ENCODE results near the gene CARD10. TPM values are rescaled to one million over a fixed set of nuclear protein-coding genes. Genes with fewer than 3 reads are reported as not detected.

CARD10 gene
- polyA plus RNA-seq, 1 donor from 2014 or later, result 0.36 TPM

DNA sequence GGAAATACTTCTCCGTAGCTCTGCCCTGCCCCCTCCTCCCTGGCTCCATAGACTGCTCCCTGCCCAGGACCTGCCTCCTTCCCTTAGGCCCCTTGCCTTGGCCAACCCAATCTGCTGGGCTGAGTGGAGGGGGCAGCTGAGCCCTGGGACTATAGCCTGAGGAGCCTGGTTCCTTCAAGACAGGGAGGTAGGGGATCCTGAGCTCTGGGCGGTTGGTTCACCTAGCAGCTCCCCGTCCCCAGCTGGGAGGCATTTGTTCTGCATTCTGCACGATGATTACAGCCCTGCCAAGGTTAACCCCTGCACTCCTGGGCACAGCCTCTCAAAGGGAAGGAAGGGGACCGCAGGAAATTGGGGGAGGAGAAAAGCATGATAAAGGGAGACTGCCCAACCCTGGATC is 37.5 kb upstream of the CARD10 start:
- Histone ChIP-seq H2AFZ (ENCODE audit: low read depth, low read length) (no peak overlapping the region), H4K20me1 (ENCODE audit: insufficient read depth) (no peaks in the 10 kb centered on the region), H3K27me3 (ENCODE audit: insufficient read depth, low read depth, low read length) (peaks cover 21% of the 10 kb centered on the region), H3K27ac (ENCODE audit: low read length) (no peak overlapping the region), H3K36me3 (ENCODE audit: insufficient read depth, low read length) (no peaks in the 10 kb centered on the region), H3K4me2 (ENCODE audit: low read length) (no peak overlapping the region), H3K9ac (ENCODE audit: low read length) (no peak overlapping the region), H3K4me3 (ENCODE audit: low read length) (no peak overlapping the region), H3F3A (ENCODE audit: insufficient read depth, low read length, poor library complexity, severe bottlenecking) (no peaks in the 10 kb centered on the region), H3K9me3 (ENCODE audit: low read length) (no peaks in the 10 kb centered on the region), H3K79me2 (replicated peaks; ENCODE audit: insufficient read depth, low read length) (no peaks in the 10 kb centered on the region), H3K9me2 (ENCODE audit: insufficient read depth, low read length) (no peaks in the 10 kb centered on the region)
- TF ChIP-seq, protein P1, sequence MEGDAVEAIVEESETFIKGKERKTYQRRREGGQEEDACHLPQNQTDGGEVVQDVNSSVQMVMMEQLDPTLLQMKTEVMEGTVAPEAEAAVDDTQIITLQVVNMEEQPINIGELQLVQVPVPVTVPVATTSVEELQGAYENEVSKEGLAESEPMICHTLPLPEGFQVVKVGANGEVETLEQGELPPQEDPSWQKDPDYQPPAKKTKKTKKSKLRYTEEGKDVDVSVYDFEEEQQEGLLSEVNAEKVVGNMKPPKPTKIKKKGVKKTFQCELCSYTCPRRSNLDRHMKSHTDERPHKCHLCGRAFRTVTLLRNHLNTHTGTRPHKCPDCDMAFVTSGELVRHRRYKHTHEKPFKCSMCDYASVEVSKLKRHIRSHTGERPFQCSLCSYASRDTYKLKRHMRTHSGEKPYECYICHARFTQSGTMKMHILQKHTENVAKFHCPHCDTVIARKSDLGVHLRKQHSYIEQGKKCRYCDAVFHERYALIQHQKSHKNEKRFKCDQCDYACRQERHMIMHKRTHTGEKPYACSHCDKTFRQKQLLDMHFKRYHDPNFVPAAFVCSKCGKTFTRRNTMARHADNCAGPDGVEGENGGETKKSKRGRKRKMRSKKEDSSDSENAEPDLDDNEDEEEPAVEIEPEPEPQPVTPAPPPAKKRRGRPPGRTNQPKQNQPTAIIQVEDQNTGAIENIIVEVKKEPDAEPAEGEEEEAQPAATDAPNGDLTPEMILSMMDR (IDR thresholded peaks at IDR 0.05; ENCODE audit: poor library complexity, severe bottlenecking), result no peak
- TF ChIP-seq MXI1 (conservative IDR thresholded peaks at IDR 0.05; ENCODE audit: poor library complexity, severe bottlenecking) (no peak), TAF1 (IDR thresholded peaks at IDR 0.05; ENCODE audit: low read depth) (no peak), EP300 (conservative IDR thresholded peaks at IDR 0.05; ENCODE audit: poor library complexity, severe bottlenecking) (no peak), POLR2AphosphoS5 (IDR thresholded peaks at IDR 0.05) (no peak), EZH2 (IDR thresholded peaks at IDR 0.05; ENCODE audit: borderline replicate concordance, insufficient read depth, low read length, poor library complexity, severe bottlenecking) (no peak), SMC3 (conservative IDR thresholded peaks at IDR 0.05; ENCODE audit: poor library complexity) (no peak), RAD21 (conservative IDR thresholded peaks at IDR 0.05) (no peak)
- TF ChIP-seq, protein P2, sequence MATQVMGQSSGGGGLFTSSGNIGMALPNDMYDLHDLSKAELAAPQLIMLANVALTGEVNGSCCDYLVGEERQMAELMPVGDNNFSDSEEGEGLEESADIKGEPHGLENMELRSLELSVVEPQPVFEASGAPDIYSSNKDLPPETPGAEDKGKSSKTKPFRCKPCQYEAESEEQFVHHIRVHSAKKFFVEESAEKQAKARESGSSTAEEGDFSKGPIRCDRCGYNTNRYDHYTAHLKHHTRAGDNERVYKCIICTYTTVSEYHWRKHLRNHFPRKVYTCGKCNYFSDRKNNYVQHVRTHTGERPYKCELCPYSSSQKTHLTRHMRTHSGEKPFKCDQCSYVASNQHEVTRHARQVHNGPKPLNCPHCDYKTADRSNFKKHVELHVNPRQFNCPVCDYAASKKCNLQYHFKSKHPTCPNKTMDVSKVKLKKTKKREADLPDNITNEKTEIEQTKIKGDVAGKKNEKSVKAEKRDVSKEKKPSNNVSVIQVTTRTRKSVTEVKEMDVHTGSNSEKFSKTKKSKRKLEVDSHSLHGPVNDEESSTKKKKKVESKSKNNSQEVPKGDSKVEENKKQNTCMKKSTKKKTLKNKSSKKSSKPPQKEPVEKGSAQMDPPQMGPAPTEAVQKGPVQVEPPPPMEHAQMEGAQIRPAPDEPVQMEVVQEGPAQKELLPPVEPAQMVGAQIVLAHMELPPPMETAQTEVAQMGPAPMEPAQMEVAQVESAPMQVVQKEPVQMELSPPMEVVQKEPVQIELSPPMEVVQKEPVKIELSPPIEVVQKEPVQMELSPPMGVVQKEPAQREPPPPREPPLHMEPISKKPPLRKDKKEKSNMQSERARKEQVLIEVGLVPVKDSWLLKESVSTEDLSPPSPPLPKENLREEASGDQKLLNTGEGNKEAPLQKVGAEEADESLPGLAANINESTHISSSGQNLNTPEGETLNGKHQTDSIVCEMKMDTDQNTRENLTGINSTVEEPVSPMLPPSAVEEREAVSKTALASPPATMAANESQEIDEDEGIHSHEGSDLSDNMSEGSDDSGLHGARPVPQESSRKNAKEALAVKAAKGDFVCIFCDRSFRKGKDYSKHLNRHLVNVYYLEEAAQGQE (IDR thresholded peaks at IDR 0.05; ENCODE audit: borderline replicate concordance), result no peak

DNA sequence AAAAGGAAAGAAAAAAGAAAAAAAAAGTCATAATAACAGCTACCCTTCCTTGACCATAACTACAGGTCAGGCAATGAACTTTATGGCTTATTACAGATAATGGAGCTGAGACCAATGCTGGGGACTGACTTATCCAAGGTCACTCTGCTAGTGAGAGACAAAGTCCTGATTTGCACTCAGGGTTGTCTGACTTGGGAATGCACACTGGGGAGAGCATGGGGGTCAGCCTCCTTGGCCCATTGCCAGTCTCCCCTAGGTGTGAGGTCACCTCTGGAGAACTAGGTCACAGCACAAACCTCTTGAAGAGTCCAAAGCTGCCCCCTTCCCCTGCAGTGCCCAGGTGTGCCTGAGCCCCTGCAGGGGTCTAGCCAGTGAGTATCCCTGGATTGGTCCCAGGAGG is 35.8 kb upstream of the CARD10 start:
- Histone ChIP-seq H4K20me1 (ENCODE audit: insufficient read depth) (no peaks in the 10 kb centered on the region), H3K9me3 (ENCODE audit: low read length) (no peaks in the 10 kb centered on the region), H2AFZ (ENCODE audit: low read depth, low read length) (no peak overlapping the region), H3K4me2 (ENCODE audit: low read length) (no peak overlapping the region), H3F3A (ENCODE audit: insufficient read depth, low read length, poor library complexity, severe bottlenecking) (no peaks in the 10 kb centered on the region), H3K36me3 (ENCODE audit: insufficient read depth, low read length) (no peaks in the 10 kb centered on the region), H3K79me2 (replicated peaks; ENCODE audit: insufficient read depth, low read length) (no peaks in the 10 kb centered on the region), H3K9ac (ENCODE audit: low read length) (no peak overlapping the region), H3K9me2 (ENCODE audit: insufficient read depth, low read length) (no peaks in the 10 kb centered on the region), H3K27ac (ENCODE audit: low read length) (no peak overlapping the region), H3K27me3 (ENCODE audit: insufficient read depth, low read depth, low read length) (peaks cover 8% of the 10 kb centered on the region), H3K4me3 (ENCODE audit: low read length) (no peak overlapping the region)
- no peak for TF ChIP-seq MXI1 (conservative IDR thresholded peaks at IDR 0.05; ENCODE audit: poor library complexity, severe bottlenecking)
- TF ChIP-seq EP300 (conservative IDR thresholded peaks at IDR 0.05; ENCODE audit: poor library complexity, severe bottlenecking), result no peak
- no peak for TF ChIP-seq SMC3 (conservative IDR thresholded peaks at IDR 0.05; ENCODE audit: poor library complexity)
- TF ChIP-seq RAD21 (conservative IDR thresholded peaks at IDR 0.05), result no peak
- TF ChIP-seq, protein P2 (IDR thresholded peaks at IDR 0.05; ENCODE audit: borderline replicate concordance), result no peak
- TF ChIP-seq POLR2AphosphoS5 (IDR thresholded peaks at IDR 0.05), result no peak
- TF ChIP-seq, protein P1 (IDR thresholded peaks at IDR 0.05; ENCODE audit: poor library complexity, severe bottlenecking), result no peak
- TF ChIP-seq EZH2 (IDR thresholded peaks at IDR 0.05; ENCODE audit: borderline replicate concordance, insufficient read depth, low read length, poor library complexity, severe bottlenecking), result no peak
- no peak for TF ChIP-seq TAF1 (IDR thresholded peaks at IDR 0.05; ENCODE audit: low read depth)
